HG03108 (cell line): ENCODE measurements around the gene BCL6.
A peak's percentile ranks its signal among the peaks of the same experiment; 100 is the strongest.

Source experiments
- ATAC-seq: cut with Tn5 transposase; IDR thresholded peaks from one replicate; pipeline ENCODE4 v1.9.1; 2021; ENCODE audit warnings: moderate library complexity; ENCODE audit not compliant: unreplicated experiment

The BCL6 gene

GRCh38 chr3:187745201-187746058 lies at the start of gene BCL6:
Gene BCL6 (minus strand): TSS chr3:187745468. CDS start chr3:187733693, 11,775 bp downstream.
- ATAC-seq: peak; percentile 56

- no peak for ATAC-seq
Observed at GRCh38 chr3:187794731-187795130, 49.5 kb upstream of the BCL6 start.

- no peak for ATAC-seq
Observed at GRCh38 chr3:187793618-187794017, 48.4 kb upstream of the BCL6 start.

- no peak for ATAC-seq
Observed at GRCh38 chr3:187792521-187792920, 47.3 kb upstream of the BCL6 start.

GRCh38 chr3:187789872-187790271 lies 44.6 kb upstream of the BCL6 start:
- ATAC-seq: no peak

GRCh38 chr3:187788984-187789857 lies 44.0 kb upstream of the BCL6 start:
- ATAC-seq: no peak

GRCh38 chr3:187783098-187783497 lies 37.8 kb upstream of the BCL6 start:
- ATAC-seq: no peak

GRCh38 chr3:187782006-187782405 lies 36.7 kb upstream of the BCL6 start:
- no peak for ATAC-seq

GRCh38 chr3:187781001-187781400 lies 35.7 kb upstream of the BCL6 start:
- ATAC-seq: no peak

- no peak for ATAC-seq
Observed at GRCh38 chr3:187778726-187779125, 33.5 kb upstream of the BCL6 start.

GRCh38 chr3:187777331-187777941 lies 32.2 kb upstream of the BCL6 start:
- ATAC-seq: peak; percentile 37

- ATAC-seq: no peak
Observed at GRCh38 chr3:187775549-187775948, 30.3 kb upstream of the BCL6 start.

- ATAC-seq: no peak
Observed at GRCh38 chr3:187774185-187774789, 29.0 kb upstream of the BCL6 start.

- ATAC-seq: peak; percentile 65
Observed at GRCh38 chr3:187773233-187774184, 28.2 kb upstream of the BCL6 start.

GRCh38 chr3:187770224-187770623 lies 25.0 kb upstream of the BCL6 start:
- peak; percentile 65 for ATAC-seq

- peak; percentile 6 for ATAC-seq
Observed at GRCh38 chr3:187769771-187770170, 24.5 kb upstream of the BCL6 start.

GRCh38 chr3:187767266-187768012 lies 22.2 kb upstream of the BCL6 start:
- ATAC-seq: no peak

GRCh38 chr3:187765342-187765741 lies 20.1 kb upstream of the BCL6 start:
- ATAC-seq: no peak
